H4 (cell line): ENCODE results near the gene DLL4. TPM values are rescaled to one million over a fixed set of nuclear protein-coding genes. Genes with fewer than 3 reads are reported as not detected.
"Not testable (repeated sequence)": the region's sequence is repeated elsewhere in the genome, so short reads cannot be mapped to it uniquely, and the experiment has no call there.

Experiments
- DNase-seq: peaks from one replicate; pipeline ENCODE4 v3.0.0-alpha.2; 2015; ENCODE audit warnings: low spot score
- total RNA-seq: library from RNA; depleted of rRNA; stranded (reverse); fragments of >200 nt; shearing (Covaris generic); gene quantifications from 2 replicates; pipeline ENCODE4 v1.2.3, GENCODE V29; 2014

The DLL4 gene
- total RNA-seq, 1 experiment from 2014 or later, result 0.10 TPM

DNA sequence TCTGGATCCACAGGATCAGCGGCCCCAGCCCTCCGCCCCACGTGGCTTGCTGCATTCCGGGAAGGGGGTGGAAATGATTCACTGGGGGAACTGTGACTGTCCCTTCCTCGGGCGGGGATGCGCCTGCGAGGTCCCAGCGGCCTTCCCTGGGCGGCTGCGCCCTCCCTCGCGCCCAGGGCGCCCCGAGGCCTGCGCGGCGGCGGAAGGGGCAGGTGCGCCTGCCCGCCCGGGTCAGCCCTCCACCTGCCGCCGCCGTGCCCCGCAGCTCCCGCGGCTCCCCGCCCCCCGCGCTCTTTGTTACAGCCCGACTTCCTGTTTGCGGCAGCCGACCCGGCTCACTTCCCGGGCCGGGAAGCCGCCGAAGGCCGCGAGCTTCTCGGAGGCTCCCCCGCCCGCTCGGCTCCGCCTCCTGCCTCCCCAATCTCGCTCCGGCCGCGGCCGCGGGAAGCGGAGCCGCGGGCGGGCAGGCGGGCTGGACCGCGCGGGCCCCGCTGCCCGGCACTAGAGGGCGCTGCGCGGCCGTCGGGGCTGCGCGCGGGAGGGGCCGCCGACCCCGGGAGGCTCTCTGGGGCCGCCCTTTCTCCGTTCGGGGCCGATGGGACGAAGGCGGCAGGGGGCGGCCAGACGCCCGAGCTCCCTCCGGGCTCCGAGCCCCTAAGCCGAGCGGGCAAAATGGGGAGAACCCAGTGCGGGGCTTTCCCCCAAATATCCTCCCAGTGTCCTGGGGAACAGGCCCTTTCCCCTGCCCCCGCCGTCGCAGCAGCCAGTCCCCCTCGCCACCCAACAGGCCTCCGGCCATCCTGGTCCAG lies 12.6 kb downstream of the DLL4 start:
- DNase-seq, result peak; percentile 53

- DNase-seq, result no peak
Measured at GRCh38 chr15:40942337-40942854, 13.3 kb downstream of the DLL4 start.

GRCh38 chr15:40942878-40943277 lies 13.7 kb downstream of the DLL4 start:
- no peak for DNase-seq

- no peak for DNase-seq
Measured at GRCh38 chr15:40943764-40944365, 14.7 kb downstream of the DLL4 start.

- no peak for DNase-seq
Measured at GRCh38 chr15:40944510-40945296, 15.6 kb downstream of the DLL4 start.

DNA sequence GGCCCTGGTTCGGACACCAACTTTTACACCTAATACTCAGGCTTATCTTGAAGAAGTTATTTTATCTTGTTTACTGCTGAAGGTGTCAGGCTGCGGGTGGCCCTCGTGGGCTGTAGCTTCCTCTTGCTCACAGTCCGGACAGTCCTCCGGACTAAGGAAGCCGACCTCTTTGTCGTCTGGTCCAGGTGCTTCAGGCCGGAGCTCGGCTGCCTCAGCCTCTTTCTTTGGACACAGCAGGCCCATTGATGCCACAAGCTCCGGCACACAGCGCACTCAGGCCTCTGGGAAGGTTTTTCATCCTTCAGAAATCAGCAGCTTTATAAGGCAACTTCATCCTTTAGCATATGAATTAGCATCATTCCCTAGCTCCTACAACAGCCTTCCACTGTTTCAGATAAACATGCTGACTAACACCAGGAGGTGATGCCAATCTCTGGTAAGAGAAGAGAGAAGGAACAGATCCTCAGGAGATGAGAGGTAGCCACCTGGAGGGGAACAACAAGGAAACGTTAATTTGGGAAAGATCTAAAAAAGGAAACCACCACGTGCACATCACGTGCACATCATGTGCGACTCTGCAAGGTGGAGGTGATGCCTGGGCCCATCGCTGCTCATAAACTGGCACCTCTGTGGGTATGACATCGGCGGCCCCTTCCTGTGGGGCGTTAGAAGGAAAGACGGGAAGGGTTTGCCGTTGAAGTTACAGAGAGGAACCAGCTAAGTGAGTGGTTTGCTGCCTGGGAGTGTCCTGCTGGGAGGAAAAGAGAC lies 19.8 kb downstream of the DLL4 start:
- no peak for DNase-seq

- no peak for DNase-seq
Measured at GRCh38 chr15:40949756-40950207, 20.6 kb downstream of the DLL4 start.

- DNase-seq, result no peak
Measured at GRCh38 chr15:40951764-40952163, 22.6 kb downstream of the DLL4 start.

DNA sequence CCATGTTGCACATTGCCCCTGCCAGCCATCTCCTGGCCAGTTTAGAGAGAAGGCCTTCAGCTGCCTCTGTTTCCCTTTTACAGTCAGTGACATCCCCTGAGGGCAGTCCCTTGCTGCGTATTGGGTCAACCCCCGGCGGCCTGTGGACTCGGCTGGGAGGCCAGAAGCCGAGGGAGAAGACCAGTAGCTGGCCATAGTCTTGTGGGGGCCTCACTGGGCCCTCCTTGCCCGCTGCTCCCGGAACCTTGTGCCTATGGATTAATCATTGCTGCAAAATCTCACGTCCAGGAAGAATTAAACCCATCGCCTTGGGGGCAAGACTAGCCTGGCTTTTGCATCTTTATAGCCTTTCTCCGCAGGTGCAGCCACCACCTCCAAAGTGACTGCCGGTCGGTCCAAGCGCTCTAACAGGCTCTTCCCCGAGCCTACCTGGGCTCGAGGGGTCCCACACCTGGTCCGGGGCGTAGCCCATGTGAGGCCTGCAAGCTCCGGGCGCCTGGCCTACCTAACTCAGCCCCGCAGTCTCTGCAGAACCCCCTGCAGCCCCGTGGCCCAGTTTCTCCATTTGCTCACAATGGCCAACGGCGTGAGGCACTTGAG lies 23.3 kb downstream of the DLL4 start:
- DNase-seq, result no peak

- peak; percentile 96 for DNase-seq
Measured at GRCh38 chr15:40952901-40953712, 24.0 kb downstream of the DLL4 start, which contains the start of gene CHAC1. TSS of gene CHAC1 (plus strand) at chr15:40953471. CDS start at chr15:40953584, 113 bp downstream.

DNA sequence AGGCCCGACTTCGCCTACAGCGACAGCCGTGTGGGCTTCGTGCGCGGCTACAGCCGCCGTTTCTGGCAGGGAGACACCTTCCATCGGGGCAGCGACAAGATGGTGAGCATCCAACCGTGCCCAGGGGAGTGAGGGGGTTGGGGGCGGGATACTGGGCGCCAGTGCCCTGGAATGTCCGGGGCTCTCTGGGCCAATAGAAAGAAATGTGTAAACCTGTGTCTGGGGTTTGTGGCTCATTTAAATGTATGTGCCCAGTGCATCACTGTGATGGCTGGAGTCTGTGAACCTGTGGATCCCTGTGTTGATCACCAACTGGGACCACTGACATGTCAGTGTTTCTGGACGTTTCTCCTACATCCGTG lies 24.6 kb downstream of the DLL4 start:
- DNase-seq, result no peak

DNA sequence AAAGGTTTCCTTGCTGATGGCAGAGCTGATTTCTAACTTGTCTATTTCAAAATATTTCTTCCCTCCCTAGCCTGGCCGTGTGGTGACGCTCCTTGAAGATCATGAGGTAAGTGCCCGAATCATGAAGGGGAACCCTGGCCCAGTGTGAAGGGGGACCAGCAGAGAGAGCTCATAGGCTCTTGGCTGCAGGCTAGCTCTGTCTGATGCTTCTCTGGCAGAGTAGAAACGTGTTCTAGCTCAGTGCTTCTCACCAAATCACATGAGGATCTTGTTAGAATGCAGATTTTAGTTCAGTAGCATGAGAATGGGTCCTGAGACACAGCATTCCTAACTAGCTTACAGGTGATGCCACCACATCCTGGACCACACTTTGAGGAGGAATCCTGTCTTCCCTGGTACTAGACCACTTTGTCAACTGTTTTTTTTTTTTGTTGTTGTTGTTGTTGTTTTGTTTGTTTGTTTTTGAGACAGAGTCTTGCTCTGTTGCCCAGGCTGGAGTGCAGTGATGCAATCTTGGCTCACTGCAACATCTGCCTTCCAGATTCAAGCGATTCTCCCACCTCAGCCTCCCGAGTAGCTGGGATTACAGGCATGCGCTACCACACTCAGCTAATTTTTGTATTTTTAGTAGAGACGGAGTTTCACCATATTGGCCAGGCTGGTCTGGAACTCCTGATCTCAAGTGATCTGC lies 25.2 kb downstream of the DLL4 start:
- DNase-seq, result not testable (repeated sequence)

DNA sequence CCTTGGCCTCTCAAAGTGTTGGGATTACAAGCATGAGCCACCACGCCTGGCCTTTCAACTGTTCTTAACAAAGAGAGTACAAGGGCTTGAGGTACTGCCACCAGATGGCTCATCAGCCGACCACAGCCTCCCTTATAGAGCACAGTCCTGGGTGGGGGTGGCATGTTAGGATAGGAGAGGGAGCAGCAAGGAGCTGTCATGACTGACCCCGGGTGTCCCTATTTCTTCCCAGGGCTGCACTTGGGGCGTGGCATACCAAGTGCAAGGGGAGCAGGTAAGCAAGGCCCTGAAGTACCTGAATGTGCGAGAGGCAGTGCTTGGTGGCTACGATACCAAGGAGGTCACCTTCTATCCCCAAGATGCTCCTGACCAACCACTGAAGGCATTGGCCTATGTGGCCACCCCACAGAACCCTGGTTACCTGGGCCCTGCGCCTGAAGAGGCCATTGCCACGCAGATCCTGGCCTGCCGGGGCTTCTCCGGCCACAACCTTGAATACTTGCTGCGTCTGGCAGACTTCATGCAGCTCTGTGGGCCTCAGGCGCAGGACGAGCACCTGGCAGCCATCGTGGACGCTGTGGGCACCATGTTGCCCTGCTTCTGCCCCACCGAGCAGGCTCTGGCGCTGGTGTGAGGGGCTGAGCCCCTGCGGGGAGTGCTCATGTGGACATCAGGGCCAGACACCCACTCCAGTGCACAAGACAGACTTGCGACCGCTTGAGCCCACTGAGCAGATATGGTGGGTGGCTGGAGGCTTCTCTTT lies 26.2 kb downstream of the DLL4 start:
- no peak for DNase-seq

GRCh38 chr15:40955930-40956540 lies 26.9 kb downstream of the DLL4 start:
- DNase-seq, result no peak

GRCh38 chr15:40956541-40956982 lies 27.4 kb downstream of the DLL4 start:
- no peak for DNase-seq

GRCh38 chr15:40957041-40957555 lies 28.0 kb downstream of the DLL4 start:
- no peak for DNase-seq

DNA sequence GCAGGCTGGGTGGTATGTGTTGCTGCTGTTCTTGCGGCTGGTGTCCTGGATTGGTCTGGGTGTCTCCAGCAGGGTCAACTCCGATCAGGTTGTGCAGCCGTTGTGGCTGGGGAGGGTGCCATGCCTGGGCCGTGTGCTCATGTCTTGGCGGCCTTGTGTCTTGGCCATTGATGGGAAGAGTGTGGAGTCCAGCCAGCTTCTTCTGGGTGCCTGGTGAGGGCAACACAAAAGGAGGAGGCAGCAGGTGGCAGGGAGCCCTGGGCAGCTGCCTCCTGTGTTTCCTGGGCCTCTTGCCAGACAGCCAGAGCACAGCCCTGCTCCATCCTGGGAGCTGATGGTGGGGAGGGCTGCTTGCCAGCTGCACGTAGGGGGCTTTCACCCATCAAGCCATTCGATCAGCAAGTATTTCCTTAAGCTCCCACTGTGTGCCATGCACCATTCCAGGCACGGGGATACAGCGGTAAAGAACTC lies 28.5 kb downstream of the DLL4 start:
- no peak for DNase-seq

- DNase-seq, result no peak
Measured at GRCh38 chr15:40958146-40958545, 29.0 kb downstream of the DLL4 start.
